ENCODE data around the gene ZSCAN30. TPM values are rescaled to one million over a fixed set of nuclear protein-coding genes. Genes with fewer than 3 reads are reported as not detected.

ZSCAN30 gene
- total and polyA plus RNA-seq, 2 of the 13 experiments (the other 11 are each of a cell fraction or from before 2014, with no cell fraction given), result 7.4 to 7.7 TPM

DNA sequence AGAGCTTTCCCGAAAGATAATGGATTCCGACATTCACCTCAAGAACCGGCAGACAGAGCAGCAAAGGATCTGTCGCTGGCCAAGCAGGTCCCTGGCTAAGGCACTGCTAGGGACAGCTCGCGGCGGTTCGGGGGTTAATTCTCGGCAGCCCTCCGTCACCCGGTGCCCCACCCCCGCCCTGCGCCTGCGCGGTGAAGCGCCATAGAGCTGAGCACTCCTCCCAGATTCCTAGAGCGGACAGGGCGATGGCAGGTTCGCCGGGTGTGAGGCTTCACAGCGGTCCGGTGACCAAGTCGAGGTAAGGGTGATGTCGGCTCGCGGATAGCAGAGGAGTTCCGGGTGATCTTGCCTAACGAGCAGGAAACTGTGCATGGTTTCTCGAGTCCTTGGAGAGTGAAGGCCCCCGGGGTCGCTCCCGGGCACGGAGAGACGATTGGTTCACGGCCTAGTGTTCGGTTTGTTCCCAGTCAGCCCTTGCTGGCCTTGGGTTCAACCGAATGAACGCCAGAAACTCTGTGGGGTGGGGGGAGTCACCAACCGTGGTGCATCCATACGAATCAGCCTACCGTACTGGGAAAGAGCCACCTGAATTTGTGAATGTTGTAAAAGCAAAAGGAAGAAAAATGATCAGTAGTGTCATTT lies at the start of gene ZSCAN30 (continued):
- TF ChIP-seq SOX5 (CRISPR knock-in tag; IDR thresholded peaks at IDR 0.05; ENCODE audit: borderline replicate concordance), result 0 out of 2 replicates have a peak, but pooled peaks have one; percentile 65
- TF ChIP-seq NKX3-1 (CRISPR knock-in tag; IDR thresholded peaks at IDR 0.05), result peak; percentile 76; the same call in 1 of the 2 replicates
- no peak for TF ChIP-seq TAF15 (IDR thresholded peaks at IDR 0.05; ENCODE audit: low read depth, low read length, poor library complexity, severe bottlenecking)
- TF ChIP-seq, protein P1, sequence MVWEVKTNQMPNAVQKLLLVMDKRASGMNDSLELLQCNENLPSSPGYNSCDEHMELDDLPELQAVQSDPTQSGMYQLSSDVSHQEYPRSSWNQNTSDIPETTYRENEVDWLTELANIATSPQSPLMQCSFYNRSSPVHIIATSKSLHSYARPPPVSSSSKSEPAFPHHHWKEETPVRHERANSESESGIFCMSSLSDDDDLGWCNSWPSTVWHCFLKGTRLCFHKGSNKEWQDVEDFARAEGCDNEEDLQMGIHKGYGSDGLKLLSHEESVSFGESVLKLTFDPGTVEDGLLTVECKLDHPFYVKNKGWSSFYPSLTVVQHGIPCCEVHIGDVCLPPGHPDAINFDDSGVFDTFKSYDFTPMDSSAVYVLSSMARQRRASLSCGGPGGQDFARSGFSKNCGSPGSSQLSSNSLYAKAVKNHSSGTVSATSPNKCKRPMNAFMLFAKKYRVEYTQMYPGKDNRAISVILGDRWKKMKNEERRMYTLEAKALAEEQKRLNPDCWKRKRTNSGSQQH (CRISPR knock-in tag; IDR thresholded peaks at IDR 0.05; ENCODE audit: low read depth), result peak; percentile 95
- peak in 1 of 2 experiments; percentile 94; a peak in 2 of 4 replicates for TF ChIP-seq KLF16 (CRISPR knock-in tag; IDR thresholded peaks at IDR 0.05)
- 0 out of 2 replicates have a peak, but pooled peaks have one; percentile 26 for TF ChIP-seq NFE2L1 (CRISPR knock-in tag; IDR thresholded peaks at IDR 0.05; ENCODE audit: borderline replicate concordance)
- no peak for TF ChIP-seq FLYWCH1 (CRISPR knock-in tag; IDR thresholded peaks at IDR 0.05)
- peak; percentile 11 for TF ChIP-seq PRPF4 (IDR thresholded peaks at IDR 0.05; ENCODE audit: low read depth, low read length, poor library complexity, severe bottlenecking)
- no peak for TF ChIP-seq ZNF841 (CRISPR knock-in tag; IDR thresholded peaks at IDR 0.05; ENCODE audit: borderline replicate concordance)
- peak; percentile 83 for TF ChIP-seq IKZF4 (CRISPR knock-in tag; IDR thresholded peaks at IDR 0.05; ENCODE audit: borderline replicate concordance, low read depth, not compliant biosample characterization)
- no peak for TF ChIP-seq NCOA5 (CRISPR knock-in tag; IDR thresholded peaks at IDR 0.05)
- TF ChIP-seq, protein P2, sequence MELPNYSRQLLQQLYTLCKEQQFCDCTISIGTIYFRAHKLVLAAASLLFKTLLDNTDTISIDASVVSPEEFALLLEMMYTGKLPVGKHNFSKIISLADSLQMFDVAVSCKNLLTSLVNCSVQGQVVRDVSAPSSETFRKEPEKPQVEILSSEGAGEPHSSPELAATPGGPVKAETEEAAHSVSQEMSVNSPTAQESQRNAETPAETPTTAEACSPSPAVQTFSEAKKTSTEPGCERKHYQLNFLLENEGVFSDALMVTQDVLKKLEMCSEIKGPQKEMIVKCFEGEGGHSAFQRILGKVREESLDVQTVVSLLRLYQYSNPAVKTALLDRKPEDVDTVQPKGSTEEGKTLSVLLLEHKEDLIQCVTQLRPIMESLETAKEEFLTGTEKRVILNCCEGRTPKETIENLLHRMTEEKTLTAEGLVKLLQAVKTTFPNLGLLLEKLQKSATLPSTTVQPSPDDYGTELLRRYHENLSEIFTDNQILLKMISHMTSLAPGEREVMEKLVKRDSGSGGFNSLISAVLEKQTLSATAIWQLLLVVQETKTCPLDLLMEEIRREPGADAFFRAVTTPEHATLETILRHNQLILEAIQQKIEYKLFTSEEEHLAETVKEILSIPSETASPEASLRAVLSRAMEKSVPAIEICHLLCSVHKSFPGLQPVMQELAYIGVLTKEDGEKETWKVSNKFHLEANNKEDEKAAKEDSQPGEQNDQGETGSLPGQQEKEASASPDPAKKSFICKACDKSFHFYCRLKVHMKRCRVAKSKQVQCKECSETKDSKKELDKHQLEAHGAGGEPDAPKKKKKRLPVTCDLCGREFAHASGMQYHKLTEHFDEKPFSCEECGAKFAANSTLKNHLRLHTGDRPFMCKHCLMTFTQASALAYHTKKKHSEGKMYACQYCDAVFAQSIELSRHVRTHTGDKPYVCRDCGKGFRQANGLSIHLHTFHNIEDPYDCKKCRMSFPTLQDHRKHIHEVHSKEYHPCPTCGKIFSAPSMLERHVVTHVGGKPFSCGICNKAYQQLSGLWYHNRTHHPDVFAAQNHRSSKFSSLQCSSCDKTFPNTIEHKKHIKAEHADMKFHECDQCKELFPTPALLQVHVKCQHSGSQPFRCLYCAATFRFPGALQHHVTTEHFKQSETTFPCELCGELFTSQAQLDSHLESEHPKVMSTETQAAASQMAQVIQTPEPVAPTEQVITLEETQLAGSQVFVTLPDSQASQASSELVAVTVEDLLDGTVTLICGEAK (IDR thresholded peaks at IDR 0.05), result no peak
- TF ChIP-seq, protein P2 (CRISPR knock-in tag; IDR thresholded peaks at IDR 0.05), result peak; percentile 90
- TF ChIP-seq ZNF234 (CRISPR knock-in tag; conservative IDR thresholded peaks at IDR 0.05), result no peak
- no peak for TF ChIP-seq SRSF9 (IDR thresholded peaks at IDR 0.05; ENCODE audit: borderline replicate concordance, insufficient read depth, low read depth, low read length, poor library complexity, severe bottlenecking)
- TF ChIP-seq POLR2A (IDR thresholded peaks at IDR 0.05; ENCODE audit: insufficient read depth in 1 of 2, low read depth in 2 of 2, low read length in 2 of 2), result peak; percentile 88 to 94
- no peak for TF ChIP-seq FOXP1 (IDR thresholded peaks at IDR 0.05)
- TF ChIP-seq FOXP1 (CRISPR knock-in tag; IDR thresholded peaks at IDR 0.05), result no peak; the same call in none of the 2 replicates
- TF ChIP-seq ATF7-NPFF (CRISPR knock-in tag; IDR thresholded peaks at IDR 0.05; ENCODE audit: low read depth), result peak; percentile 62; the same call in 1 of the 2 replicates

Data from HepG2 (cell line).